Amniotic stem cell (primary cell): ENCODE results near the gene RGP1.

Experiments used
- DNase-seq: peaks from one replicate; lab custom pipeline; 2025; lab: John Stamatoyannopoulos, UW

RGP1 gene

GRCh38 chr9:35774907-35775635 lies 26.0 kb downstream of the RGP1 start:
- no peak for DNase-seq

GRCh38 chr9:35776018-35776417 lies 26.9 kb downstream of the RGP1 start:
- no peak for DNase-seq

GRCh38 chr9:35778496-35778895 lies 29.4 kb downstream of the RGP1 start:
- DNase-seq: no peak

GRCh38 chr9:35781066-35781465 lies 32.0 kb downstream of the RGP1 start:
- DNase-seq: no peak

GRCh38 chr9:35783418-35783817 lies 34.3 kb downstream of the RGP1 start:
- no peak for DNase-seq

- no peak for DNase-seq
Observed at GRCh38 chr9:35789541-35789940, 40.5 kb downstream of the RGP1 start.

- no peak for DNase-seq
Observed at GRCh38 chr9:35790025-35790384, 40.9 kb downstream of the RGP1 start.

- peak; percentile 59 for DNase-seq
Observed at GRCh38 chr9:35790385-35791296, 41.6 kb downstream of the RGP1 start.

GRCh38 chr9:35791297-35791921 lies 42.3 kb downstream of the RGP1 start, which contains the start of gene NPR2:
Gene NPR2, plus strand, starts transcription at chr9:35791591. Its CDS starts 818 bp downstream, at chr9:35792409.
- peak; percentile 24 for DNase-seq

- DNase-seq: no peak
Observed at GRCh38 chr9:35792024-35792813, 43.1 kb downstream of the RGP1 start.

- DNase-seq: no peak
Observed at GRCh38 chr9:35792826-35793225, 43.7 kb downstream of the RGP1 start.

- no peak for DNase-seq
Observed at GRCh38 chr9:35793461-35793860, 44.4 kb downstream of the RGP1 start.

GRCh38 chr9:35795695-35796094 lies 46.6 kb downstream of the RGP1 start:
- DNase-seq: no peak

- no peak for DNase-seq
Observed at GRCh38 chr9:35797311-35798109, 48.4 kb downstream of the RGP1 start.

GRCh38 chr9:35798658-35799374 lies 49.7 kb downstream of the RGP1 start:
- DNase-seq: peak; percentile 13

GRCh38 chr9:35800530-35800929 lies 51.4 kb downstream of the RGP1 start:
- no peak for DNase-seq

- no peak for DNase-seq
Observed at GRCh38 chr9:35801328-35802128, 52.4 kb downstream of the RGP1 start.

- no peak for DNase-seq
Observed at GRCh38 chr9:35806101-35806500, 57.0 kb downstream of the RGP1 start.
